ENCODE measurements around the gene RBBP8NL.

GRCh38 chr20:62427172-62428001 lies at the start of gene RBBP8NL:
- TF ChIP-seq CTCF (conservative IDR thresholded peaks at IDR 0.05; ENCODE audit: low read depth in 2 of 2) (0 out of 4 replicates have a peak, but pooled peaks of 1 of the 2 experiments have one; percentile 16), POLR2AphosphoS5 (IDR thresholded peaks at IDR 0.05; ENCODE audit: low read depth) (no peak), REST (IDR thresholded peaks at IDR 0.05; ENCODE audit: unreplicated experiment) (no peak), EZH2 (IDR thresholded peaks at IDR 0.05; ENCODE audit: low read depth, unreplicated experiment) (no peak), JUNB (IDR thresholded peaks at IDR 0.05; ENCODE audit: unreplicated experiment) (no peak), EZH2phosphoT487 (IDR thresholded peaks at IDR 0.05; ENCODE audit: unreplicated experiment) (no peak), ETS1 (IDR thresholded peaks at IDR 0.05) (no peak), ZNF462 (CRISPR knock-in tag; IDR thresholded peaks at IDR 0.05) (no peak), NANOG (IDR thresholded peaks at IDR 0.05; ENCODE audit: borderline replicate concordance) (no peak), CREB1 (CRISPR knock-in tag; IDR thresholded peaks at IDR 0.05; ENCODE audit: low read depth) (no peak)

Data from GM23338 (cell line).